HEK293 (cell line): ENCODE results near the gene CA10.

Experiments
- OSR2 ChIP-seq: fragments of 450-650 bp; formaldehyde crosslinking; IDR thresholded peaks from 2 replicates; pipeline ENCODE4 v1.5.1; 2016; ENCODE audit warnings: missing biosample characterization, missing genetic modification characterization
- ZFP41 ChIP-seq: fragments of 450-650 bp; formaldehyde crosslinking; IDR thresholded peaks from 2 replicates; pipeline ENCODE4 v1.5.1; 2016; ENCODE audit warnings: missing biosample characterization, missing genetic modification characterization, borderline replicate concordance
- ZNF112 ChIP-seq: fragments of 450-650 bp; formaldehyde crosslinking; IDR thresholded peaks from 2 replicates; pipeline ENCODE4 v1.5.0; 2017; ENCODE audit warnings: missing biosample characterization, missing genetic modification characterization
- ZNF202 ChIP-seq: fragments of 450-650 bp; formaldehyde crosslinking; IDR thresholded peaks from 2 replicates; pipeline ENCODE4 v1.5.1; 2016; ENCODE audit warnings: missing biosample characterization, missing genetic modification characterization, borderline replicate concordance
- ZNF473 ChIP-seq: fragments of 450-650 bp; formaldehyde crosslinking; IDR thresholded peaks from 2 replicates; pipeline ENCODE4 v1.5.1; 2017; ENCODE audit warnings: missing biosample characterization, missing genetic modification characterization
- ZNF701 ChIP-seq: fragments of 450-650 bp; formaldehyde crosslinking; IDR thresholded peaks from 2 replicates; pipeline ENCODE4 v1.5.1; 2016; ENCODE audit warnings: missing biosample characterization, missing genetic modification characterization
- ZNF837 ChIP-seq: fragments of 450-650 bp; formaldehyde crosslinking; IDR thresholded peaks from 2 replicates; pipeline ENCODE4 v1.5.1; 2016; ENCODE audit warnings: missing biosample characterization, missing genetic modification characterization
- TF ChIP-seq, protein P1 (sequence below): fragments of 450-650 bp; formaldehyde crosslinking; IDR thresholded peaks from 2 replicates; pipeline ENCODE4 v1.5.1; 2017; ENCODE audit warnings: missing biosample characterization, missing genetic modification characterization
- TF ChIP-seq, protein P2 (sequence below): fragments of 450-650 bp; formaldehyde crosslinking; IDR thresholded peaks from 2 replicates; pipeline ENCODE4 v1.5.1; 2016; ENCODE audit warnings: missing biosample characterization, missing genetic modification characterization
- TF ChIP-seq, protein P3 (sequence below): fragments of 450-650 bp; formaldehyde crosslinking; IDR thresholded peaks from 2 replicates; pipeline ENCODE4 v1.5.1; 2016; ENCODE audit warnings: missing biosample characterization, missing genetic modification characterization

The CA10 gene

DNA sequence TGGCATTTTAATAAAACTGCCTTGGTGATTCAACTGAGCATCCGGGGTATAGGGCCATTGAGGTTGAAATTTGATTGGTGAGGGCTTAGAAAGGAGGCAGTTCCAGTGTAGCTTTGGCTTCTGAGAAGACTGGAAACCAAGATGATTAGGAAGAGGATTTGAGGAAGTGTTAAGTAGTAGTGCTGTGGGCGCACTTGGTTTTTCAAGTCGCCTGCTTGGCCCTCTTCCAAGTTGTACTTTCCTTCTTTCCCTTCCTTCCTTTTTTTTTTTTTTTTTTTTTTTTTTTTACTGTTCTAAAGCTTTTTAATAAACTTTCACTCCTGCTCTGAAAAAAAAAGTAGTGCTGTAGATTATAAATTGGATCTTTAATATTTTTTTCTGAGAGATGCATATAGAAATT is 577.6 kb downstream of the CA10 start (continued):
- TF ChIP-seq, protein P1, sequence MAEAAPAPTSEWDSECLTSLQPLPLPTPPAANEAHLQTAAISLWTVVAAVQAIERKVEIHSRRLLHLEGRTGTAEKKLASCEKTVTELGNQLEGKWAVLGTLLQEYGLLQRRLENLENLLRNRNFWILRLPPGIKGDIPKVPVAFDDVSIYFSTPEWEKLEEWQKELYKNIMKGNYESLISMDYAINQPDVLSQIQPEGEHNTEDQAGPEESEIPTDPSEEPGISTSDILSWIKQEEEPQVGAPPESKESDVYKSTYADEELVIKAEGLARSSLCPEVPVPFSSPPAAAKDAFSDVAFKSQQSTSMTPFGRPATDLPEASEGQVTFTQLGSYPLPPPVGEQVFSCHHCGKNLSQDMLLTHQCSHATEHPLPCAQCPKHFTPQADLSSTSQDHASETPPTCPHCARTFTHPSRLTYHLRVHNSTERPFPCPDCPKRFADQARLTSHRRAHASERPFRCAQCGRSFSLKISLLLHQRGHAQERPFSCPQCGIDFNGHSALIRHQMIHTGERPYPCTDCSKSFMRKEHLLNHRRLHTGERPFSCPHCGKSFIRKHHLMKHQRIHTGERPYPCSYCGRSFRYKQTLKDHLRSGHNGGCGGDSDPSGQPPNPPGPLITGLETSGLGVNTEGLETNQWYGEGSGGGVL, result no peak
- TF ChIP-seq ZNF202 (tag by site-specific recombination), result no peak
- TF ChIP-seq ZFP41 (tag by site-specific recombination), result no peak
- TF ChIP-seq ZNF701 (tag by site-specific recombination), result no peak
- TF ChIP-seq ZNF112 (tag by site-specific recombination), result no peak
- no peak for TF ChIP-seq ZNF837 (tag by site-specific recombination)
- no peak for TF ChIP-seq ZNF473
- TF ChIP-seq OSR2, result no peak
- TF ChIP-seq, protein P2, sequence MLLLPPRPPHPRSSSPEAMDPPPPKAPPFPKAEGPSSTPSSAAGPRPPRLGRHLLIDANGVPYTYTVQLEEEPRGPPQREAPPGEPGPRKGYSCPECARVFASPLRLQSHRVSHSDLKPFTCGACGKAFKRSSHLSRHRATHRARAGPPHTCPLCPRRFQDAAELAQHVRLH (tag by site-specific recombination), result no peak
- TF ChIP-seq, protein P3, sequence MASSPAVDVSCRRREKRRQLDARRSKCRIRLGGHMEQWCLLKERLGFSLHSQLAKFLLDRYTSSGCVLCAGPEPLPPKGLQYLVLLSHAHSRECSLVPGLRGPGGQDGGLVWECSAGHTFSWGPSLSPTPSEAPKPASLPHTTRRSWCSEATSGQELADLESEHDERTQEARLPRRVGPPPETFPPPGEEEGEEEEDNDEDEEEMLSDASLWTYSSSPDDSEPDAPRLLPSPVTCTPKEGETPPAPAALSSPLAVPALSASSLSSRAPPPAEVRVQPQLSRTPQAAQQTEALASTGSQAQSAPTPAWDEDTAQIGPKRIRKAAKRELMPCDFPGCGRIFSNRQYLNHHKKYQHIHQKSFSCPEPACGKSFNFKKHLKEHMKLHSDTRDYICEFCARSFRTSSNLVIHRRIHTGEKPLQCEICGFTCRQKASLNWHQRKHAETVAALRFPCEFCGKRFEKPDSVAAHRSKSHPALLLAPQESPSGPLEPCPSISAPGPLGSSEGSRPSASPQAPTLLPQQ (tag by site-specific recombination), result no peak
